ENCODE results near the gene JPT1.

- TF ChIP-seq BHLHE40 (IDR thresholded peaks at IDR 0.05; ENCODE audit: borderline replicate concordance) (no peak), SUZ12 (IDR thresholded peaks at IDR 0.05) (no peak), FOXK2 (IDR thresholded peaks at IDR 0.05) (no peak), ELF4 (IDR thresholded peaks at IDR 0.05) (no peak), L3MBTL2 (conservative IDR thresholded peaks at IDR 0.05) (no peak), SP1 (IDR thresholded peaks at IDR 0.05) (no peak), ZNF384 (IDR thresholded peaks at IDR 0.05) (no peak), NFRKB (IDR thresholded peaks at IDR 0.05) (no peak)
Measured at GRCh38 chr17:75115555-75115954, 38.8 kb downstream of the JPT1 start.

Data from HEK293T (cell line).